Keratinocyte (primary cell): ENCODE results near the gene PKP2. TPM values are rescaled to one million over a fixed set of nuclear protein-coding genes. Genes with fewer than 3 reads are reported as not detected.

Experiments used
- DNase-seq: peaks from one replicate; pipeline ENCODE4 v3.0.0-alpha.2; 2011; ENCODE audit warnings: low read depth, missing footprints, low spot score
- FAIRE-seq: peaks from 2 replicates; lab custom pipeline; 2011; peaks lifted over from hg19 to GRCh38; lab: Jason Lieb, UNC
- H2AFZ ChIP-seq: 2 replicates; pipeline ENCODE4 v1.6.0; 2012; ENCODE audit warnings: low read length, control low read depth, inconsistent platforms; ENCODE audit not compliant: control insufficient read depth
- H3K27ac ChIP-seq: 2 replicates; pipeline ENCODE4 v1.5.1; 2011; ENCODE audit warnings: low read length; ENCODE audit not compliant: control insufficient read depth, insufficient read depth
- H3K27me3 ChIP-seq: 3 replicates; pipeline ENCODE4 v1.6.0; 2011; ENCODE audit warnings: low read length; ENCODE audit not compliant: control insufficient read depth, insufficient read depth; ENCODE audit errors: extremely low read depth
- H3K36me3 ChIP-seq, 2 experiments: 2 replicates in 1 of 2; 3 replicates in 1 of 2; pipeline ENCODE4 v1.5.1; 2011; ENCODE audit warnings: low read length in 2 of 2, mild to moderate bottlenecking in 1 of 2; ENCODE audit not compliant: control insufficient read depth in 2 of 2, insufficient read depth in 2 of 2; ENCODE audit errors: extremely low read depth in 1 of 2
- H3K4me1 ChIP-seq: 3 replicates; pipeline ENCODE4 v1.5.1; 2011; ENCODE audit warnings: low read length; ENCODE audit not compliant: control insufficient read depth, insufficient read depth; ENCODE audit errors: extremely low read depth
- H3K4me2 ChIP-seq: 3 replicates; pipeline ENCODE4 v1.6.0; 2011; ENCODE audit warnings: low read depth, low read length; ENCODE audit not compliant: control insufficient read depth, insufficient read depth; ENCODE audit errors: extremely low read depth
- H3K4me3 ChIP-seq, 3 experiments: fragments of 200-600 bp in 1 of 3; sonication (generic) in 1 of 3; 2 replicates in 2 of 3; 3 replicates in 1 of 3; pipeline ENCODE4 v1.5.1; 2011 to 2016; ENCODE audit warnings: low read length in 3 of 3, mild to moderate bottlenecking in 3 of 3, control low read depth in 2 of 3, inconsistent platforms in 1 of 3, low read depth in 1 of 3, mixed read lengths in 1 of 3, mixed run types in 1 of 3, moderate library complexity in 1 of 3; ENCODE audit not compliant: control insufficient read depth in 2 of 3, insufficient read depth in 2 of 3; ENCODE audit errors: extremely low read depth in 1 of 3
- H3K79me2 ChIP-seq: 2 replicates; pipeline ENCODE4 v1.6.0; 2012; ENCODE audit warnings: low read length; ENCODE audit not compliant: control insufficient read depth, insufficient read depth
- H3K9ac ChIP-seq: 3 replicates; pipeline ENCODE4 v1.6.0; 2011; ENCODE audit warnings: low read length; ENCODE audit not compliant: control insufficient read depth, insufficient read depth; ENCODE audit errors: extremely low read depth
- H3K9me1 ChIP-seq: 3 replicates; pipeline ENCODE4 v1.6.0; 2011; ENCODE audit warnings: low read length; ENCODE audit not compliant: control insufficient read depth, insufficient read depth; ENCODE audit errors: extremely low read depth
- H3K9me3 ChIP-seq: 2 replicates; pipeline ENCODE4 v1.5.1; 2012; ENCODE audit warnings: low read depth, low read length; ENCODE audit not compliant: control insufficient read depth
- H4K20me1 ChIP-seq: 3 replicates; pipeline ENCODE4 v1.6.0; 2011; ENCODE audit warnings: low read length; ENCODE audit not compliant: control insufficient read depth, insufficient read depth; ENCODE audit errors: extremely low read depth
- CTCF ChIP-seq, 3 experiments: IDR thresholded peaks in 1 of 3; conservative IDR thresholded peaks in 1 of 3; optimal IDR thresholded peaks in 1 of 3; 2 replicates in 2 of 3; 3 replicates in 1 of 3; pipeline versions ENCODE3 to v1.5.1; 2011; ENCODE audit warnings: low read length in 3 of 3, mild to moderate bottlenecking in 3 of 3, moderate library complexity in 2 of 3, control low read depth in 1 of 3, inconsistent platforms in 1 of 3; ENCODE audit not compliant: insufficient read depth in 2 of 3; ENCODE audit errors: extremely low read depth in 1 of 3
- EZH2 ChIP-seq: IDR thresholded peaks from one replicate; pipeline ENCODE4 v1.6.1; 2012; ENCODE audit warnings: inconsistent platforms, mild to moderate bottlenecking, low read length, moderate library complexity
- dilution Hi-C: fragments of 300-500 bp; cut with MboI; formaldehyde crosslinking; loops from one replicate; pipeline ENCODE4 v1.7.0; 2020; ENCODE audit warnings: low sequenced_read_pairs; ENCODE audit not compliant: extremely low pct_ligation_motif_present
- polyA plus RNA-seq, 5 experiments: library from polyadenylated mRNA; depleted of rRNA in 3 of 5; stranded (reverse) in 3 of 5; stranded (forward) in 1 of 5; unstranded in 1 of 5; fragments of >200 nt; gene quantifications; 1 replicate in 1 of 5; 2 replicates in 3 of 5; 3 replicates in 1 of 5; pipeline versions ENCODE4 v1.2.1 to v1.2.3, GENCODE V29; 2011 to 2012; ENCODE audit warnings: missing spikeins in 2 of 5, low read depth in 1 of 5, low replicate concordance in 1 of 5

PKP2 gene
- polyA plus RNA-seq, 1 donor (not counting 4 experiments of a cell fraction or from before 2014, with no cell fraction given) = 50.4 TPM

- Histone ChIP-seq H3K27me3 (no peaks in the 10 kb centered on the region), H3K4me3 (no peak overlapping the region), H3K36me3 (no peaks in the 10 kb centered on the region), H3K27ac (no peak overlapping the region), H2AFZ (peak overlapping the region; percentile 16), H3K9me1 (no peaks in the 10 kb centered on the region), H3K9me3 (no peaks in the 10 kb centered on the region), H4K20me1 (no peaks in the 10 kb centered on the region), H3K4me1 (peaks cover 15% of the 10 kb centered on the region), H3K4me2 (no peak overlapping the region), H3K9ac (no peak overlapping the region), H3K79me2 (no peaks in the 10 kb centered on the region)
- FAIRE-seq (peak; percentile 39), DNase-seq (no peak)
- TF ChIP-seq EZH2 = no peak
- TF ChIP-seq CTCF (optimal IDR thresholded peaks at IDR 0.05 in 1 of 3, IDR thresholded peaks at IDR 0.05 in 1 of 3, conservative IDR thresholded peaks at IDR 0.05 in 1 of 3; ENCODE audit: extremely low read depth in 1 of 3, insufficient read depth in 2 of 3, low read length in 3 of 3) = no peak
- dilution Hi-C loops = no loop called here
These were observed 10.0 kb upstream of the PKP2 start for GRCh38 chr12:32906399-32907165.

- DNase-seq = no peak
- dilution Hi-C loops = no loop called here
- no peak overlapping the region for H3K4me3 ChIP-seq
These were observed 7.2 kb upstream of the PKP2 start for GRCh38 chr12:32903763-32904162.

More at GRCh38 chr12:32903763-32904162, 7.2 kb upstream of the PKP2 start:
- Histone ChIP-seq H3K9ac (no peak overlapping the region), H3K4me2 (no peak overlapping the region), H3K27ac (no peak overlapping the region), H3K9me3 (no peaks in the 10 kb centered on the region), H3K9me1 (no peaks in the 10 kb centered on the region), H3K36me3 (no peaks in the 10 kb centered on the region), H4K20me1 (no peaks in the 10 kb centered on the region), H3K27me3 (no peaks in the 10 kb centered on the region), H3K4me1 (peaks cover 24% of the 10 kb centered on the region), H3K79me2 (no peaks in the 10 kb centered on the region), H2AFZ (peak overlapping the region; percentile 43)
- TF ChIP-seq CTCF (optimal IDR thresholded peaks at IDR 0.05 in 1 of 3, IDR thresholded peaks at IDR 0.05 in 1 of 3, conservative IDR thresholded peaks at IDR 0.05 in 1 of 3; ENCODE audit: extremely low read depth in 1 of 3, insufficient read depth in 2 of 3, low read length in 3 of 3) = no peak
- no peak for TF ChIP-seq EZH2
- peak; percentile 32 for FAIRE-seq
